DND-41 (cell line): ENCODE results near the gene RBFOX2.

Source experiments
- ATAC-seq: fragments of 200-7000 bp; cut with Tn5 transposase; 3 replicates; pipeline ENCODE4 v1.9.1; 2021; ENCODE audit warnings: low read depth; ENCODE audit not compliant: insufficient read depth
- DNase-seq: peaks from one replicate; pipeline ENCODE4 v3.0.0-alpha.2; 2020
- H2AFZ ChIP-seq: 2 replicates; pipeline ENCODE4 v1.6.0; 2012; ENCODE audit warnings: low read depth, low read length
- H3K27ac ChIP-seq: 2 replicates; pipeline ENCODE4 v1.5.1; 2012; ENCODE audit warnings: low read length, inconsistent platforms
- H3K27me3 ChIP-seq: fragments of 200-600 bp; sonication (generic); 2 replicates; pipeline ENCODE4 v1.6.0; 2012; ENCODE audit warnings: low read length, mild to moderate bottlenecking, inconsistent platforms; ENCODE audit not compliant: insufficient read depth, poor library complexity
- H3K36me3 ChIP-seq: 2 replicates; pipeline ENCODE4 v1.5.1; 2012; ENCODE audit warnings: low read length, inconsistent platforms; ENCODE audit not compliant: insufficient read depth
- H3K4me1 ChIP-seq: 2 replicates; pipeline ENCODE4 v1.5.1; 2012; ENCODE audit warnings: mild to moderate bottlenecking, low read length; ENCODE audit not compliant: insufficient read depth
- H3K4me2 ChIP-seq: 2 replicates; pipeline ENCODE4 v1.6.0; 2012; ENCODE audit warnings: mild to moderate bottlenecking, moderate library complexity, low read length, inconsistent platforms; ENCODE audit not compliant: insufficient read depth
- H3K4me3 ChIP-seq, 2 experiments: fragments of 200-600 bp in 1 of 2; shearing (Covaris generic) in 1 of 2; 2 replicates each; pipeline ENCODE4 v1.5.1; 2012 to 2016; ENCODE audit warnings: inconsistent platforms in 2 of 2, low read length in 2 of 2, mild to moderate bottlenecking in 2 of 2, low read depth in 1 of 2, moderate library complexity in 1 of 2
- H3K79me2 ChIP-seq: 2 replicates; pipeline ENCODE4 v1.6.0; 2012; ENCODE audit warnings: low read length, inconsistent platforms; ENCODE audit not compliant: insufficient read depth
- H3K9ac ChIP-seq: 2 replicates; pipeline ENCODE4 v1.6.0; 2012; ENCODE audit warnings: low read depth, mild to moderate bottlenecking, inconsistent platforms, low read length, moderate library complexity
- H3K9me3 ChIP-seq: 2 replicates; pipeline ENCODE4 v1.5.1; 2012; ENCODE audit warnings: low read length, moderate library complexity, mild to moderate bottlenecking, inconsistent platforms; ENCODE audit not compliant: insufficient read depth, severe bottlenecking
- H4K20me1 ChIP-seq: 2 replicates; pipeline ENCODE4 v1.6.0; 2012; ENCODE audit warnings: low read length; ENCODE audit not compliant: insufficient read depth
- CTCF ChIP-seq: IDR thresholded peaks from 2 replicates; pipeline ENCODE4 v1.5.1; 2012; ENCODE audit warnings: borderline replicate concordance, low read length, moderate library complexity, mild to moderate bottlenecking; ENCODE audit not compliant: poor library complexity, severe bottlenecking; ENCODE audit errors: extremely low read depth
- EZH2 ChIP-seq: IDR thresholded peaks from 3 replicates; pipeline ENCODE4 v1.6.1; 2012; ENCODE audit warnings: borderline replicate concordance, low read depth, mild to moderate bottlenecking, moderate library complexity, low read length, inconsistent platforms; ENCODE audit not compliant: severe bottlenecking

RBFOX2 gene

GRCh38 chr22:36026741-36027140 is 1.9 kb downstream of the RBFOX2 start:
- Histone ChIP-seq H3K9me3 (no peaks in the 10 kb centered on the region), H2AFZ (no peak overlapping the region), H3K79me2 (no peaks in the 10 kb centered on the region), H3K4me1 (peaks cover 23% of the 10 kb centered on the region), H3K27me3 (peaks cover 45% of the 10 kb centered on the region), H4K20me1 (no peaks in the 10 kb centered on the region; the same call in 1 of the 2 replicates), H3K9ac (no peak overlapping the region), H3K27ac (no peak overlapping the region), H3K36me3 (no peaks in the 10 kb centered on the region), H3K4me3 (no peak overlapping the region), H3K4me2 (no peak overlapping the region)
- TF ChIP-seq CTCF (no peak), EZH2 (no peak)
- DNase-seq (no peak), ATAC-seq (no peak)

- 0 out of 2 replicates have a peak overlapping the region, but pooled peaks have one; percentile 2 for H2AFZ ChIP-seq
- H3K27me3 ChIP-seq, result peaks cover 19% of the 10 kb centered on the region
- no peak overlapping the region for H3K9ac ChIP-seq
- H3K27ac ChIP-seq, result no peak overlapping the region
- no peak overlapping the region for H3K4me3 ChIP-seq
- DNase-seq, result no peak
- no peaks in the 10 kb centered on the region for H3K9me3 ChIP-seq
- no peak overlapping the region for H3K4me2 ChIP-seq
- H3K4me1 ChIP-seq, result peaks cover 9% of the 10 kb centered on the region
- TF ChIP-seq CTCF, result no peak
- no peak for TF ChIP-seq EZH2
- H3K36me3 ChIP-seq, result no peaks in the 10 kb centered on the region
- no peak for ATAC-seq
- no peaks in the 10 kb centered on the region; the same call in 1 of the 2 replicates for H4K20me1 ChIP-seq
- H3K79me2 ChIP-seq, result no peaks in the 10 kb centered on the region
These were observed 5.9 kb downstream of the RBFOX2 start for GRCh38 chr22:36022697-36023096.

- Histone ChIP-seq H3K27me3 (peaks cover 16% of the 10 kb centered on the region), H3K9ac (no peak overlapping the region), H3K4me3 (no peak overlapping the region), H3K79me2 (no peaks in the 10 kb centered on the region), H3K4me1 (peaks cover 6% of the 10 kb centered on the region; the same call in 1 of the 2 replicates), H3K36me3 (no peaks in the 10 kb centered on the region), H2AFZ (0 out of 2 replicates have a peak overlapping the region, but pooled peaks have one; percentile 2), H4K20me1 (no peaks in the 10 kb centered on the region), H3K27ac (no peak overlapping the region), H3K9me3 (no peaks in the 10 kb centered on the region), H3K4me2 (no peak overlapping the region)
- TF ChIP-seq EZH2, result no peak
- TF ChIP-seq CTCF, result no peak
- no peak for DNase-seq
- ATAC-seq, result no peak
These were observed 6.5 kb downstream of the RBFOX2 start for GRCh38 chr22:36022162-36022561.
